GM12878 (cell line): Measurements from ENCODE around the gene MED10.

Source experiments
- ATF2 ChIP-seq: IDR thresholded peaks from 2 replicates; pipeline ENCODE4 v1.6.1; 2012; ENCODE audit warnings: low read length, inconsistent platforms
- ATF3 ChIP-seq: IDR thresholded peaks from 2 replicates; pipeline ENCODE4 v1.6.1; 2011; ENCODE audit warnings: low read depth, mild to moderate bottlenecking, low read length, moderate library complexity, borderline replicate concordance; ENCODE audit errors: extremely low read depth
- BRCA1 ChIP-seq: IDR thresholded peaks from 2 replicates; pipeline ENCODE4 v1.6.1; 2011; ENCODE audit warnings: low read depth, low read length, improper control_type of control experiment
- CTCF ChIP-seq, 3 experiments: IDR thresholded peaks in 2 of 3; conservative IDR thresholded peaks in 1 of 3; 2 replicates each; pipeline ENCODE4 v1.5.1; 2011; ENCODE audit warnings: low read depth in 3 of 3, low read length in 3 of 3, mild to moderate bottlenecking in 3 of 3, control low read depth in 2 of 3, moderate library complexity in 2 of 3, inconsistent platforms in 1 of 3, mixed read lengths in 1 of 3; ENCODE audit not compliant: control insufficient read depth in 2 of 3, insufficient read depth in 1 of 3; ENCODE audit errors: extremely low read depth in 1 of 3
- FOS ChIP-seq: IDR thresholded peaks from 3 replicates; pipeline ENCODE4 v1.6.1; 2011; ENCODE audit warnings: borderline replicate concordance; ENCODE audit not compliant: insufficient read length; ENCODE audit errors: extremely low read depth
- POLR2AphosphoS5 ChIP-seq: IDR thresholded peaks from 2 replicates; pipeline ENCODE4 v1.6.1; 2011; ENCODE audit warnings: mild to moderate bottlenecking, low read length, inconsistent platforms
- REST ChIP-seq: IDR thresholded peaks from 2 replicates; pipeline ENCODE4 v1.6.1; 2012; ENCODE audit warnings: mild to moderate bottlenecking, low read depth, low read length
- SIN3A ChIP-seq: IDR thresholded peaks from 2 replicates; pipeline ENCODE4 v1.6.1; 2012; ENCODE audit warnings: low read depth, low read length, improper control_type of control experiment
- SIX5 ChIP-seq: IDR thresholded peaks from 2 replicates; pipeline ENCODE4 v1.6.1; 2011; ENCODE audit warnings: mild to moderate bottlenecking, low read depth, low read length, moderate library complexity; ENCODE audit not compliant: severe bottlenecking
- ZNF274 ChIP-seq: IDR thresholded peaks from one replicate; pipeline ENCODE4 v1.8.0; 2011; ENCODE audit not compliant: insufficient read length, insufficient read depth

- TF ChIP-seq CTCF (IDR thresholded peaks at IDR 0.05 in 2 of 3, conservative IDR thresholded peaks at IDR 0.05 in 1 of 3; ENCODE audit: control insufficient read depth in 2 of 3, extremely low read depth in 1 of 3, insufficient read depth in 1 of 3, low read depth in 3 of 3, low read length in 3 of 3) (no peak), POLR2AphosphoS5 (no peak), ZNF274 (no peak), REST (no peak), FOS (no peak), ATF2 (no peak), SIN3A (no peak), BRCA1 (no peak), SIX5 (no peak), ATF3 (no peak)
These were observed 5.0 kb upstream of the MED10 start for GRCh38 chr5:6383376-6383775.
